ENCODE measurements around the gene IPO11. TPM values are rescaled to one million over a fixed set of nuclear protein-coding genes. Genes with fewer than 3 reads are reported as not detected.

Gene IPO11
- total RNA-seq, 4 donors from 2014 or later: 25.0 to 49.2 (median 35.5) TPM

GRCh38 chr5:62521319-62521718 lies 108.8 kb downstream of the IPO11 start:
- TF ChIP-seq CTCF (IDR thresholded peaks at IDR 0.05; ENCODE audit: low read depth): no peak

GRCh38 chr5:62522811-62523210 lies 110.2 kb downstream of the IPO11 start:
- TF ChIP-seq CTCF (IDR thresholded peaks at IDR 0.05; ENCODE audit: low read depth): no peak

- TF ChIP-seq CTCF (IDR thresholded peaks at IDR 0.05; ENCODE audit: low read depth): no peak
These were observed 121.0 kb downstream of the IPO11 start for GRCh38 chr5:62533597-62533996.

- TF ChIP-seq CTCF (IDR thresholded peaks at IDR 0.05; ENCODE audit: low read depth): no peak
These were observed 122.1 kb downstream of the IPO11 start for GRCh38 chr5:62534461-62535236.

GRCh38 chr5:62536232-62536631 lies 123.7 kb downstream of the IPO11 start:
- TF ChIP-seq CTCF (IDR thresholded peaks at IDR 0.05; ENCODE audit: low read depth): no peak

GRCh38 chr5:62536783-62537182 lies 124.2 kb downstream of the IPO11 start:
- no peak for TF ChIP-seq CTCF (IDR thresholded peaks at IDR 0.05; ENCODE audit: low read depth)

- TF ChIP-seq CTCF (IDR thresholded peaks at IDR 0.05; ENCODE audit: low read depth): no peak
These were observed 125.7 kb downstream of the IPO11 start for GRCh38 chr5:62538017-62538942.

Data from subcutaneous adipose tissue (tissue), 4 donors.